IPS DF 4.7 (cell line): ENCODE measurements around the gene ZNF622.
"Not testable (repeated sequence)": the region's sequence is repeated elsewhere in the genome, so short reads cannot be mapped to it uniquely, and the experiment has no call there.

Experiments
- DNase-seq: peaks from one replicate; pipeline ENCODE4 v3.0.0-alpha.2; 2013; ENCODE audit warnings: low spot score; ENCODE audit errors: extremely low read depth

Gene ZNF622

GRCh38 chr5:16480821-16481538 lies 15.4 kb upstream of the ZNF622 start:
- DNase-seq, result no peak

GRCh38 chr5:16480144-16480543 lies 14.5 kb upstream of the ZNF622 start:
- no peak for DNase-seq

GRCh38 chr5:16477541-16477940 lies 11.9 kb upstream of the ZNF622 start:
- no peak for DNase-seq

- DNase-seq, result not testable (repeated sequence)
Measured at GRCh38 chr5:16476417-16476816, 10.8 kb upstream of the ZNF622 start.

GRCh38 chr5:16471387-16471786 lies 5.8 kb upstream of the ZNF622 start:
- no peak for DNase-seq

- no peak for DNase-seq
Measured at GRCh38 chr5:16467363-16468219, 2.0 kb upstream of the ZNF622 start.

GRCh38 chr5:16464664-16465543 lies 696 bp downstream of the ZNF622 start:
- DNase-seq, result no peak

- no peak for DNase-seq
Measured at GRCh38 chr5:16464231-16464630, 1.4 kb downstream of the ZNF622 start.

- DNase-seq, result no peak
Measured at GRCh38 chr5:16461782-16462181, 3.8 kb downstream of the ZNF622 start.

GRCh38 chr5:16461026-16461425 lies 4.6 kb downstream of the ZNF622 start:
- DNase-seq, result no peak

GRCh38 chr5:16459451-16459850 lies 6.1 kb downstream of the ZNF622 start:
- DNase-seq, result no peak

- no peak for DNase-seq
Measured at GRCh38 chr5:16457853-16458252, 7.7 kb downstream of the ZNF622 start.

GRCh38 chr5:16457451-16457850 lies 8.1 kb downstream of the ZNF622 start:
- DNase-seq, result no peak

- peak; percentile 56 for DNase-seq
Measured at GRCh38 chr5:16456103-16456832, 9.3 kb downstream of the ZNF622 start.

- no peak for DNase-seq
Measured at GRCh38 chr5:16455668-16456067, 9.9 kb downstream of the ZNF622 start.

- no peak for DNase-seq
Measured at GRCh38 chr5:16454686-16455085, 10.9 kb downstream of the ZNF622 start.

- no peak for DNase-seq
Measured at GRCh38 chr5:16453609-16454008, 12.0 kb downstream of the ZNF622 start.

GRCh38 chr5:16450163-16450562 lies 15.4 kb downstream of the ZNF622 start:
- DNase-seq, result no peak

GRCh38 chr5:16446993-16447392 lies 18.6 kb downstream of the ZNF622 start:
- DNase-seq, result no peak

- no peak for DNase-seq
Measured at GRCh38 chr5:16437977-16438376, 27.6 kb downstream of the ZNF622 start.

GRCh38 chr5:16436065-16436682 lies 29.4 kb downstream of the ZNF622 start:
- not testable (repeated sequence) for DNase-seq
